DMS53 treated with DMSO at 0.1 percent for 48 hours (cell line): ENCODE measurements around the gene ADIPOR2.

Experiments used
- DNase-seq: peaks from one replicate; lab custom pipeline; 2025; ENCODE audit not compliant: unreplicated experiment; lab: John Stamatoyannopoulos, UW

Gene ADIPOR2

DNA sequence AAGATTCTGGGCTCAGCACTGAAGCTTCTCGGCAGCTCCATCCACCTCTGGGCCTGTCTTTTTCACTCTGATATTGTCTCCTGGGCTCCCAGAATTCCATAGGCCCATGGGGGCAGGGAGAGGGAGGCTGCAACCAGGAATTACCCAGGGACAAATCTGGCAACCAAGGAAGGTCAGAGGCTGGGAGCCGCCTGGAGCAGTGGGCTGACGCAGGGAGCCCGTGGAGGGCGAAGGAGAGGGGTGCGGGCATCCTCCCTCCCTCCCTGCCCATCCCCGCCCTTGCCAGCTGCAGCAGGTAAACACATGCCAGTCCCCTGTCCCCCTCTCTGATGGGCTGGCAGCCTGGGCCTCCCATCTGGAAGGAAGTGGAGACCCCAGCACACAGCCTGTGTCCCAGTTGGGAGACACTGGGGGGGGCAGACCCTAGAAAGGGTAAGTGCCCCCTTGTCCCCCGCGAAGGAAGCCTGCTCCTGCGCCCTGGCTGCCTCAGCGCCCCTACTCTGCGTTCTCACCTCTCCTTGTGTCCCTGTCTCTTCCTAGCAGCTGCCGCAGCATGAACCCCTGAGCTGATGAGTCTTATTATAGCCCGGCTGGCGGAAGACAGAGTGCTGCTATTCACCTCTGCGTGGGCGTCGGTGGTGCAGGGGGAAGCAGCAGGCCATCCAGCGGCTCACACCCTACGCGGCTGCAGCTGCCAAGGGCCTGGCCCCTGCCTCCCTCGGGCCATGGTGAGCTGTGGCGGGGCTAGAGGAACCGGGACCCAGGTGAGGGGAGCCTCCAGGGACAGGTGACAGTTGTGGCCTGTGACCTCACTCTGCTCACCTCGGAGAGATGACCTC lies 136.2 kb downstream of the ADIPOR2 start:
- no peak for DNase-seq

DNA sequence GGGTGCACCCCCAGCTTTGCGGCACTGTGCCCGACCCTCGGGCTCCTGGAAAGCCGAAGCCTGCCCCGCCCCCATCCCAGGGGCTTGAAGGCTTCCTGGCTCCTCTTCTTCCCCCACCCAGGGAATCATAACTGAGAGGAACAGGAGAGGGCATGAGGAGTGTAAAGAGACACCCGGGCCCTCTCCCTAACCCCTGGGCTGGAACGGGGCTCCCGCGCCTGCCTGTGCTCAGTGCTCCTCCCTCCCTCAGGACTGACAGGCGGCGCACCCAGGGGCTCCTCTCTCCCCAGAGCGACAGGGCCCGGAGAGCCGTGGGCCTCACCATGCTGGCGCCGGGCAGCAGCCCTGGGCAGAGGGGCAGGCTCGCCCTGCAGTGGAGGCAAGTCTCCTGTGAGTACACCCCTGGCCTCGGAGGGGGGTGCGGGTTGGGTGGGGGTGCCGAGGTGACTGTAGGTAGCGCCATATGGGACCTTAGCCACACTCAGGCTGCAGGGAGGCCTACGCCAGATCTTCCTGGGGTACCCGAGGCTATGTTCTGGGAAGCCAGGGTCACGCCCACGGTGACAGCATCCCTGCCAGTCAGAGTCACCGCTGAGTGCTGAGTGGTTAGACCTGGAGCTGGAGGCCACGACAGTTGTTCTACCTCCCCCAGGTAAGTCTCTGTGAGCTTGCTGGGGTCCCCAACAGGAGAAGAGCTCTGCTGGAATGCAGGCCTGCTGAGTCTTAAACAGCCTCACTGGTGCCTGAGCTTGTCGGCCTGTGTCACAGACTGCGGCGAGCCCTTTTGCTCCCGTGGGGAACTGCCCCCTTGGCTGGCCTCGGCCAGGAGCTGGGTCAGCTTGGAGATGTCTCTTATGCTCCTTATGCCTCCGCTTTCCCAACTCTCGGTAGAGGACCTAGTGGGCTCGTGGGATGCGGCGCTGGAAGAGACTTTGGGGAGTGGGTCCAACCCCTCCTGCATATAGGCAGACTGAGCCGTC lies 137.2 kb downstream of the ADIPOR2 start:
- no peak for DNase-seq

DNA sequence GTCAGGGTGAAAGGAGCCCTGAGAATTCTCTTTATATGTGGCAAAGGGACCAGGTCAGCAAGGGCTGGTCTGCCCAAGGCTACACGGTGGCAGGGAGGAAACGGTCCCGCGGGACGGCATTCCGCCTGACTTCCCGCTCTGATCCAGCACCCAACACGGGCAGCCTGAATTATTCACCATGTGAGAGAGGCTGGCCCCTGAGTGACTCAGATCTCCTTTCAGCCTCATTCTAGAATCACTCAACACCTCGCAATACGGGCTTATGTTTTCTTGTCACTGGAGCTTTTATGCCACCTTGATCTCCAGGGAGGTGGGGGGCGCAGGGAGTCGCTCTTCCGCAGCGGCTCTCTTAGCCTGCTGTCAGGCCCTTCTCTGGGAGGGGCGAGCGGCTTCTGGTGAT lies 138.0 kb downstream of the ADIPOR2 start:
- DNase-seq = no peak

DNA sequence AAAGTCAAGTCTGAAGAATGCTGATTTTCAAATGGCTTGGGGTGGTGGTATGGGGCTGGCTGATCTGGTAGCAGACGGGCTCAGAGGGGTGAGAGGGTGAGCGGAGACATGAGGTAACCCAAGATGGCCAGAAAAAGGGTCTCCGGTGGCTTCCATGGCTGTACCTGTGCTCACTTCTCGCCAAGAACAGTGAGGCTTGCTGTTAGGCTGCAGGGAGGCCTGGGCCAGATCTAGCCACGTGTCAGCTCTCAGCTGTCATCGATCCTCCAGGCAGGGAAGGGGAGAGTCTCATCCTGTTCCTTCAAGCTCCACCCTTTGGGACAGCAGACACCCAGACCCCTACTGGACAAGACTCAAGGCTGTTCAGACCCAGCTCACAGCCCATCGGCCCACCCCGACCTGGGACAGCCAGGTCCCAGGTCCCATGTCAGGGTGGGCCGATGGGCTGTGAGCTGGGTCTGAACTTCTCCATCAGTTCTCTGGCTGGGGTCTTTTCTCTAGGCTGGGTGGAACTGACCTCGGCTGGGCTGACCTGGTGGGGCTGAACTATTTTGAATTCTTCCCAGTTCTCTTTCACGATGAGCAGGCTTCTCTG lies 138.5 kb downstream of the ADIPOR2 start:
- no peak for DNase-seq

DNA sequence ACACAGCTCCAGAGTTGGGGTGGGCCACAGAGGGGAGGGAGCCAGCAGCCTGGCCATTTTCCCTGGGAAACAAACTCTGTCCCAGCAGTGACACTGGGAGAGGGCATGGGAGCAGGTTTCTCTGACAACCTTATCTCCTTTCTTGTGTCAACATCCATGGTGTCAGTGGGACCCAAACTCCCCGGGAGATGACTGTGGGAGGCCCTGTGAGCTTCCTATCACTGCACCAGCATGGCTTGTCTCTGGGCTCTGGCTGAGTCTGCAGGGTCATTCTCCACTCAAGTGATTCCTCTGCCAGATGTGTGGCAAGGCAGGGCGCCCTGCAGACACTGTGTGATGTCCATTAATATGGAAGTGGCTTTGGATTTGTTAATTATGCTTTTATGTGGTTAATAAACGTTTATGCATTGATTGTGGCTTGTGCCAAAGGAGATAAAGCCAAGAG lies 139.6 kb downstream of the ADIPOR2 start:
- no peak for DNase-seq

DNA sequence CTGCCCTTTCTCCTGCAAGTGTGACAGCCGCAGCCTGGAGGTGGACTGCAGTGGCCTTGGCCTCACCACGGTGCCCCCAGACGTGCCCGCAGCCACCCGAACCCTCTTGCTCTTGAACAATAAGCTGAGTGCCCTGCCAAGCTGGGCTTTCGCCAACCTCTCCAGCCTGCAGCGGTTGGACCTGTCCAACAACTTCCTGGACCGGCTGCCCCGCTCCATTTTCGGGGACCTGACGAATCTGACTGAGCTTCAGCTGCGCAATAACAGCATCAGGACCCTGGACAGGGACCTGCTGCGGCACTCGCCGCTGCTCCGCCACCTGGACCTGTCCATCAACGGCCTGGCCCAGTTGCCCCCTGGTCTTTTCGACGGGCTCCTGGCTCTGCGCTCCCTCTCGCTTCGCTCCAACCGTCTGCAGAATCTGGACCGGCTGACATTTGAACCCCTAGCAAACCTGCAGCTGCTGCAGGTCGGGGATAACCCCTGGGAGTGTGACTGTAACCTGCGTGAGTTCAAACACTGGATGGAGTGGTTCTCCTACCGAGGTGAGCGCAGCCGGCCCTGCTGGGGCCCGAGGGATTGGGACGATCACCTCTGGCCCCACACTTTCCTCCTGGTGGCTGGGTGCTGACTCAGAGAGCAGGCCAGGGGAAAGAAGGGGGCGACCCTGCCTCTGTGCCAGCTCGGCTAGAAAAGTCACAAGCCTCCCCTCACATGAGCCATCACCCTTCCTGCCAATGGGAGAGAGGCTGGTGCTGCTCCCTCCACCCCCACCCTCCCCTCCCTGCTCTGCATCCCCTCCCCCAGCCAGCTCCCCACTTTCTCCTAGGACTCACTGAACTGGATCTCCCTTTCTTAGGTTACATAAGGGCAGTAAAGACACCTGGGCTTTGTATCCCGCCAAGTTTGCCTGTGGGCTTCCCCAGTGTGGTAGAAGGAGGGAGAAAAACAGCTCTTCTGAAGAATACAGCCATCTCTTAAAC lies 140.4 kb downstream of the ADIPOR2 start:
- no peak for DNase-seq

DNA sequence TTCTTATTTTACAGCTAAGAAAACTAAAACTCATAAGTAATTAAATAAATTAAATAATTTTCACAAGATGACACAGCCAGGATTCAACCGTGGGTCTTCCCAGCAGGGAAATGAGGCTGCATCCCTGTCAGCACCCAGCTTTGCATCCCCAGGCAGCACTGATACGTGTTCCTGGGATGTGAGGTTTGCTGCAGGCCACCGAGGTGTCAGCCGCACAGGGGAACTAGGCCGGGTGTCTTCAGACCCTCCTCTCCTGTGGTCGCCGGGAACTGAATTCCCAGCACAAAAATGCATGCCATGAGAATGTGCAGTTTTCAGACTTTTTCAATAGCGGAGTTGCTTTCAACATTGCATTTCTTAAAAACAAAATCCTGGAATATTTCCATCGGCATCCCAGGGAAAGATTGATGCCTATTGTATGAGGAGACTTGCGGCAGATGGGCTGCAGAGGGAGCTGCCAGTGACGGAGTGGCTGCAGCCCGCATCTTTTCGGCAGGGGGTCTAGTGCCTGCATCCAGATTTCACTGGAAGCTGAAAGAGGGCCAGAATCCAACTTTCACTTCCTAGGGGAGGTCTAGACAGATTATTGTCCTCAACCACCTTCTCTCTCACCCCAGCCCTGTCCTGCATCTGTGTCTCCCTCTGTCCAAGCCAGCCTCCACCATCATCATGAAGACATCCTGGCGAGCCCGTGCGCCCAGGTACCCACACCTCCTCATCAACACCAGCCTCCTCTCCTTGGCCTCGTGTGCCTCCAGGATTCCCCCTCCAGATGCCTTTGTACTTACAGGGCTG lies 142.1 kb downstream of the ADIPOR2 start:
- no peak for DNase-seq

DNA sequence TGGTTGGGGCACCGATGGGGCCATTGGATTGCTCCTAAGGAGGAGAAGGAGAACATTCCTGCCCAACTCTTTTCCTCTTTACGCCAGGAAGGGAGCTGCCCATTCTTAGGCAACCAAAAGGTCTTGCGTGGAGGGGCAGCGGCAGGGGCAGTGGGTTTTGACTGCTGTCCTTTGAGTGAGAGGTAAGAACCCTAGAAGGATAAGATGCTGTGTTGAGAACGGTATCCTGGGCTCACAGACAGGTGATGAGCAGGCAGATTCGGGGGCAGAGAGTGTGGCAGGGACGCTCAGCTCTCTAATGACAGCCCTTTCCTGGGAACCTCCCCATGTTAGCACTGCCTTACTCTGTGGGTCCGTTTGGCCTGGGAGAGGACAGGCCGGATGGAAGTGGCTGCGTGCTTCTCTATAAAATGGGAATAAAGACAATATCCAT lies 142.7 kb downstream of the ADIPOR2 start:
- no peak for DNase-seq

DNA sequence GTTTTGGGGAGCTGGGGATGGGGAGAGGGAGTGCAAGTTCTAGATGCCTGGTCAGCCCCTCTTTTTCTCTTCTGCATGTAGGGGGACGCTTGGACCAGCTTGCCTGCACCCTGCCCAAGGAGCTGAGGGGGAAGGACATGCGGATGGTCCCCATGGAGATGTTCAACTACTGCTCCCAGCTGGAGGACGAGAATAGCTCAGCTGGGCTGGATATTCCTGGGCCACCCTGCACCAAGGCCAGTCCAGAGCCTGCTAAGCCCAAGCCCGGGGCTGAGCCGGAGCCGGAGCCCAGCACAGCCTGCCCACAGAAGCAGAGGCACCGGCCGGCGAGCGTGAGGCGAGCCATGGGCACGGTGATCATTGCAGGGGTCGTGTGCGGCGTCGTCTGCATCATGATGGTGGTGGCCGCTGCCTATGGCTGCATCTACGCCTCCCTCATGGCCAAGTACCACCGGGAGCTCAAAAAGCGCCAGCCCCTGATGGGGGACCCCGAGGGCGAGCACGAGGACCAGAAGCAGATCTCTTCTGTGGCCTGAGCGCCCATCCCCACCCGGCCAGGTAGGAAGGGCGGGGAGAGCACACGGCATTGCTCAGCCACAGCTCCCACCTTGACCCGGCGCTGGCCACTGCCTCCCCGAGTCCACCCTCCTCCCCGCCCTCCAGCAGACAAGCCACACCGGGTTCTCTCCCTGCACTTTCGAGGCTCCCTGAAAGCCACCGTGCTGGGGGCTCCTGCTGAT lies 143.5 kb downstream of the ADIPOR2 start:
- DNase-seq = no peak

DNA sequence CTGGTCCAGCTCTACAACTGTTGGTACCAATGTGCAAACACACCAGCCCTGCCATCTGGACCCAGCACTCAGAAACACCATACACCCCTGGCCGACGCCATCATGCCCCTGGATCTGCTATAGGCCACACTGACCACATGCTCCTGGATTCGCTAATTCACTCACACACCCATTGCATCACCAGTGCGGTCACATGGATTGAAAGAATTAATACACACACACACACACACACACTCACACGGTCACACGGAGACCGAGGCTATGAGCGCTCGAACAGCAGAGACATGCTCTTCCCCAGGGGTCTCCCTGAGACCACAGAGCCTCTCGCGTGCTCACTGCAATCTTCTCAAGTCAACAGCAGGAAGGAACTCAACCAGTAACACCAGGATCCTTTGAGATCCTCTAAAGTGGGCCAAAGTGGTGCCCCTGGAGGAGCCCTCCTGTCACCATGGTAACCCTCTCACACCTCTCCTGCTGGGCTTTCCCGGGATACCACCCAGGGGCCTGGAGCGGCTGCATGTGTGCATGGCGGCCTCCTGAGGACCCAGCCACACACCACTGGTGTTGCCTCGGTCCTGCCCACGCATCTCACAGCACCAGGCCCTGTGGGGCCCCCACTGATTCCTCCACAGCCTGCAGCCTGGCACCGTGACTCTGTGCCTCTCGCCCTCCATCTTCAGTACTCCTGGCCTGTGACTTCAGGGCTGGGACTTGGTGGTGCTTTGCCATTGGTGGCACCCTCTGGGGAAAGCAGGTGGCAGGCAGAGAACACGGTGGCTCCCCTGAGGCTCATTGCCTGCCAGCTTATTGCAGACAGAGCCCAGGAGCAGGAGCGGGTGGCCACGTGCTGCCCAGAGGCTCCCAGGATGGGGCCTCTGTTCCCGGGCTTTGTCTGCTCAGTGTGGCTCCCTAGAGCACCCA lies 144.6 kb downstream of the ADIPOR2 start:
- DNase-seq = no peak

DNA sequence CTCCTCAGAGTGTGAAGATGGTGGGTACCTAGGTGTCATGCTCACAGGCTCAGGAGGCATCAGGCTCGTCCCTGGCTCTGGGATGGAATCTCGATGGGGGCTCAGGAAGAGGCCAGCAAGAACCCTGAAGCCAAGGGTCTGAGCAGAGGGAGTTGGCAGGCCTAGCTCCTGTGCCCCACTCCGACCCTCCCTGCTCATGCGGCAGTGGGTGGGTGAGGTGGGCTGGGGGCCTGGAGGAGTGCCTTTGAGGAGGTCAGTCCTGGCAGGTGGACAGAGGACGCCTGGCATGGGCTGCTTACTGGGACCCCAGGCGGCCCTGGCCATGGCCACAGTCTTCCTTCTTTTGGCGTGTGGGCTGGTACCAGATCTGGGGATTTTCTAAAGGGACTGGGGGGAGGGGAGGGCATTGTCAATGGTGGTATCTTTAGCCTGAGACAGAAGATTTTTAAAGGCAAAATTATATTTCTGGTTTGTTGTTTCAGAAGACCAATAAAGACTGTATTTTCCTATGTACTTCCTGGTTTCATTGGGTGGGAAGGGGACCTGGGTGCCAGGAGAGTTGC lies 145.5 kb downstream of the ADIPOR2 start:
- DNase-seq = no peak

DNA sequence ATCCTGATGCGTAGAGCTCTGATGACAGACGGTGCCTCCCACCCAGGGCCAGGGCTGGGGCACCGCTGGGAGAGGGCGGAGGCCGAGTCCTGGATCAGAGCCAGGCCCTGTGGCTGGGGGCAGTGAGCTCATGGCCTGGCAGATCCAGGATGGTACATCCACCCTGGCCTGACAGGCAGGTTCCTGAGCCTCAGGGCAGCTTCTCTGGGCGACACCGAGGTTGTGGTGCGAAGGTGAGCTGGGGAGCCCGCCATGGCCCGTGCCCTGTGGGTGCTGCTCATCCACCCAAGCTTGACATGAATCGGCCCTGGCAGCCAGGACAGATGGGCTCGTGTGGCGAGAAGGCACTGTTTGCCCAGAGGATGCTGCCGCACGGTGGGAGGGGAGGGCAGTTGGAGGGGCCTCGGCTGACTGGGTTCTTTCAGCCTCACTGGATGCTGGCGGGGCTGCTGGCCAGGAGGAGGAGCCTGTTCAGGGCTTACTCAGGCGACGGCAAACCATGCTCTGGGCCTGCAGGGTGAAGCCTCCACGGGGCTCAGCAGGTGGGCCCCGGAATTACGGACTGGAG lies 146.1 kb downstream of the ADIPOR2 start:
- no peak for DNase-seq

DNA sequence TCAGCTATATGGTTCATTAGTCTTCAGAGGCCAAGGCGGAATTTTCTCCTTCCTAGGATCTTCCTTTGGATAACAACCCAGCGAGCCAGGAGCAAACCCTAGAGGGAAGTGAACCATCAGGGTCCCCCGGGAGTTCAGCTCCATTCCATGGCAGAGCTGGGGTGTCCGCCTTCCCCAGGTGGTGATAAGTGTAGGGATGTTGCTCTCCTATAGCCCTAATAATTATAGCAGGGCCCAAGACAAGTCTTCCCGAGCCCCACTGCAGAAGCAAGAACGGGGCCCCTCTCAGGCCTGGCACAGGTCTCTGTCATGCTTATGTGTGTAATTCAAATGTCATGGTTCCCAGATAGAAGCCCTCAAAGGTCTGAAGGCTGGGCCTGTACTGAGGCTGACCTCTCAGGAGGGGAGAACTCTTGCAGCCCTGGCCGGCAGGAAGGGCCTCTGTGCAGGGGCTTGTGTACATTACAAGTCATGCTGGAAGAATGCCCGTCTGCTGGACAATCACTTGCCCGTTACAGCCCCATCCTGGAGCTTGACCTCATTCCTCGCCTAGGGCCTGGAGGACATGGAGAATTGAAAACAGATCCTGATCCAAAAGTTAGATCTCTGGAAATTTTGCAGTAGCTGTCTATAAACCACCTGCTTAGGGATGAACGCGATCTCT lies 146.8 kb downstream of the ADIPOR2 start:
- DNase-seq = no peak
